Measurements from ENCODE around the gene FAM240A. TPM values are rescaled to one million over a fixed set of nuclear protein-coding genes. Genes with fewer than 3 reads are reported as not detected.

Gene FAM240A
- total and polyA plus RNA-seq, 9 donors, result 0.17 TPM; not detected in 8

DNA sequence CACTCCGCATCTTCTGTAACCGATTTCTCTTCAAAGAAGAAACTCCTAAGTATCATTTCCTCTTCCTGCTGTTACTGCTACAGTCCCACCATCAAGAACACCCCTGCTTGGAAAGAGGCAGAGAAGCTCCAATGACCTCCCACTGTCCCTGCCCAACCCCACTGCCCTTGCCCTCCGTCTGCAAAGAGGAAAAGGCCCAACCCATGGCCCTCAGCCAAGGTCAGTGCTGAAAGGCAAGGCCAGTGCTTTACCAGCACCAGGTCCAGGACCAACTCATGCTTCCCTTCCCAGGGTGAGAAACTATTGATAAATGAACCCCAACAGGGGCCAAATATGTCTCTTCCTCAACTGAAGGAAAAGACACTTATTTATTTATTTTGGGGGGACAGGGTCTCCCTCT is 22.5 kb downstream of the FAM240A start:
- no peaks in the 10 kb centered on the region for H3K4me1 ChIP-seq (ENCODE audit: insufficient read depth)
- WGBS, 3 donors, result 68 to 70% (median 69%) methylated on average over 3 of the region's 3 CpGs
- no peaks in the 10 kb centered on the region for H3K27me3 ChIP-seq
- H3K27ac ChIP-seq, result no peak overlapping the region
- no peak overlapping the region for H3K4me3 ChIP-seq
- H3K9me3 ChIP-seq, result no peaks in the 10 kb centered on the region
- intact Hi-C loops (cut with DNase I), result loop anchor here in 3 of 4 donors (5.0 to 10.0 kb wide), 2 partner anchors 148 to 150 kb away; no protein-coding TSS in a partner anchor
- no peak for DNase-seq
- no peaks in the 10 kb centered on the region for H3K36me3 ChIP-seq
- TF ChIP-seq EP300 (IDR thresholded peaks at IDR 0.05) (no peak), POLR2A (IDR thresholded peaks at IDR 0.05) (no peak)
- TF ChIP-seq, protein P1, sequence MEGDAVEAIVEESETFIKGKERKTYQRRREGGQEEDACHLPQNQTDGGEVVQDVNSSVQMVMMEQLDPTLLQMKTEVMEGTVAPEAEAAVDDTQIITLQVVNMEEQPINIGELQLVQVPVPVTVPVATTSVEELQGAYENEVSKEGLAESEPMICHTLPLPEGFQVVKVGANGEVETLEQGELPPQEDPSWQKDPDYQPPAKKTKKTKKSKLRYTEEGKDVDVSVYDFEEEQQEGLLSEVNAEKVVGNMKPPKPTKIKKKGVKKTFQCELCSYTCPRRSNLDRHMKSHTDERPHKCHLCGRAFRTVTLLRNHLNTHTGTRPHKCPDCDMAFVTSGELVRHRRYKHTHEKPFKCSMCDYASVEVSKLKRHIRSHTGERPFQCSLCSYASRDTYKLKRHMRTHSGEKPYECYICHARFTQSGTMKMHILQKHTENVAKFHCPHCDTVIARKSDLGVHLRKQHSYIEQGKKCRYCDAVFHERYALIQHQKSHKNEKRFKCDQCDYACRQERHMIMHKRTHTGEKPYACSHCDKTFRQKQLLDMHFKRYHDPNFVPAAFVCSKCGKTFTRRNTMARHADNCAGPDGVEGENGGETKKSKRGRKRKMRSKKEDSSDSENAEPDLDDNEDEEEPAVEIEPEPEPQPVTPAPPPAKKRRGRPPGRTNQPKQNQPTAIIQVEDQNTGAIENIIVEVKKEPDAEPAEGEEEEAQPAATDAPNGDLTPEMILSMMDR (IDR thresholded peaks at IDR 0.05), result no peak

DNA sequence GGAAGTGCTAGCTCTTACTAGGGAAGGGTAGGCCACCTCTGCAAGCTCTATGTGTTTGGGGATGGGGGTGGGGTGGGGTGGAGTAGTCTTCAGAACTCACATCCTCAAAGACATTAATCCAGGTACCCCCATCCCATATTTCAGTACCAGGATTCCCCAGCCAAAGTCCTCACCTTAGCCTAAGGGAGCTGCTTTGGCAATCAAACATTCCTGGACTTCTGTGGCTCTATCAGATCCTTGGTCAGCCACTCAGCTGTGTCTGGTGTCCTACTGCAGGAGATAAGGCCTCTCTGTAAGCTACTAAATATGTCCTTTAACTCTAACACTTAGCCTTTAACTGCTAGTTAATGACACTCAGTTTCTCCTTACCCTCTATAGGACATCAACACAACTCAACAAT is 26.9 kb downstream of the FAM240A start:
- no peak for TF ChIP-seq POLR2A (IDR thresholded peaks at IDR 0.05)
- TF ChIP-seq, protein P1 (IDR thresholded peaks at IDR 0.05), result no peak
- TF ChIP-seq EP300 (IDR thresholded peaks at IDR 0.05), result no peak

DNA sequence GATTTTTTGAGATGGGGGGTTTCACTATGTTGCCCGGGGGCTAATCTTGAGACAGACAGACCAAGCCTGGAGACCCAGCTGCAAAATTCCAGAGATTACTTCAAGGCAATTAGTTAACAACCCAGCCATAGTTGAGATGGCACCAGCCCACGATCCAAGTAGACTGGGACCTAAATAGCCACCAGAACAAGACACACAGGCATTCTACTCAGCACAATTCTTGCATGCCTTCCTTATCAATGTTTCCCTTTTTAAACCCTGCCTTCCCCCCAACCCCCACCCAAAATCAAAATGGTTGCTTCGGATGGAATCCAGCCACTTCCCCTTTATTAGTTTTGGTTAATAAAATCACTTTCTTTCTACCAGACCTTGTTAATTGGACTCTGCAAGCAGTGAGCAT is 28.6 kb downstream of the FAM240A start:
- no peak for DNase-seq
- Histone ChIP-seq H3K4me3 (no peak overlapping the region), H3K9me3 (no peaks in the 10 kb centered on the region), H3K27me3 (no peaks in the 10 kb centered on the region), H3K4me1 (ENCODE audit: insufficient read depth) (no peaks in the 10 kb centered on the region), H3K27ac (no peak overlapping the region), H3K36me3 (no peaks in the 10 kb centered on the region)
- TF ChIP-seq POLR2A (IDR thresholded peaks at IDR 0.05) (no peak), EP300 (IDR thresholded peaks at IDR 0.05) (no peak)
- TF ChIP-seq, protein P1 (IDR thresholded peaks at IDR 0.05), result no peak
- intact Hi-C loops (cut with DNase I), result no loop called here
- 65 to 74% (median 71%) methylated on average over 3 of the region's 3 CpGs for WGBS, 3 donors

More for the DNA sequence above, 26.9 kb downstream of the FAM240A start:
- intact Hi-C loops (cut with DNase I), result loop anchor here in 1 of 4 donors (10.0 kb wide), 1 partner anchor 154 kb away; no protein-coding TSS in a partner anchor
- no peaks in the 10 kb centered on the region for H3K9me3 ChIP-seq
- no peak for DNase-seq
- no peaks in the 10 kb centered on the region for H3K27me3 ChIP-seq
- H3K4me3 ChIP-seq, result no peak overlapping the region
- no peaks in the 10 kb centered on the region for H3K36me3 ChIP-seq
- H3K4me1 ChIP-seq (ENCODE audit: insufficient read depth), result no peaks in the 10 kb centered on the region
- H3K27ac ChIP-seq, result no peak overlapping the region

DNA sequence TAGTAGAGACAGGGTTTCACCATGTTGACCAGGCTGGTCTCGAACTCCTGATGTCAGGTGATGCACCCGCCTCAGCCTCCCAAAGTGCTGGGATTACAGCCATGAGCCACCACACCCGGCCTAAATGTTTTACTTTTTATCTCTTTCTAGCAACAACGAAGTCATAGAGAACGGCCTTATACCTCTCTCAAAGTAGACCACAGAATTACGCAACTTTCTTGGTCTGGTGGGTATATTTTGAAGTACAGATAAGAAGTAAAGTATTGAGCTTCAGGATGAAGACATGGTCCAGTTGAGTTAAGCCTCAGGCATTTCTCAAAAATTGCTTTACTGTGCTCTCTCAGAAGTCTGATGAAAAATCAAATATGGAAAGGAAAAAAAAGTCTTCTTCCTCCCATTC is 30.6 kb downstream of the FAM240A start:
- Histone ChIP-seq H3K27me3 (no peaks in the 10 kb centered on the region), H3K27ac (no peak overlapping the region), H3K9me3 (no peaks in the 10 kb centered on the region), H3K36me3 (no peaks in the 10 kb centered on the region), H3K4me1 (ENCODE audit: insufficient read depth) (no peaks in the 10 kb centered on the region), H3K4me3 (no peak overlapping the region)
- intact Hi-C loops (cut with DNase I), result no loop called here
- DNase-seq, result no peak
- 83 to 89% (median 85%) methylated on average over 6 of the region's 6 CpGs for WGBS, 3 donors
- no peak for TF ChIP-seq EP300 (IDR thresholded peaks at IDR 0.05)
- TF ChIP-seq POLR2A (IDR thresholded peaks at IDR 0.05), result no peak

DNA sequence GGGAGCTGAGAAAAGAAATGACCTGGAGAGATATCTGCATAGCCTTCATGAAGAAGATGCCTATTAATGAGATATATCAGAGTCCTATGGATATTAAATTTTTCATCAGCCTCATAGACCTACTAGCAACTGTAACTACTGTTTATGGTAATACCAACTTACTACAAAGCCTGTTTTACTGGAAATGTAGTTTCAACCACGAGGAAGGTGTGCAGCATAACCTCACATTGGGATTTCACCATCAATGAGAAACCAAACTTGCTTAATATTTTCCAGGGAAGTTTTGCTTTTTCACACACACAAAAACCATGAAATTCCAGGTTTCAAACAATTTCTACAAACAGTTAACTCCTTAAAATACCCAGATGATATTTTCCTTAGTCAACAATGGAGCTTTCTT is 31.4 kb downstream of the FAM240A start:
- no peaks in the 10 kb centered on the region for H3K27me3 ChIP-seq
- H3K4me3 ChIP-seq, result no peak overlapping the region
- TF ChIP-seq EP300 (IDR thresholded peaks at IDR 0.05), result no peak
- no peak overlapping the region for H3K27ac ChIP-seq
- no peak for DNase-seq
- no peaks in the 10 kb centered on the region for H3K36me3 ChIP-seq
- 76 to 86% (median 79%) methylated on average over 1 of the region's 1 CpG for WGBS, 3 donors
- intact Hi-C loops (cut with DNase I), result no loop called here
- H3K4me1 ChIP-seq (ENCODE audit: insufficient read depth), result no peaks in the 10 kb centered on the region
- no peaks in the 10 kb centered on the region for H3K9me3 ChIP-seq

Measured in ovary (tissue), 9 donors.